ENCODE data around the gene PDE4D. TPM values are rescaled to one million over a fixed set of nuclear protein-coding genes. Genes with fewer than 3 reads are reported as not detected.

Gene PDE4D
- total and polyA plus RNA-seq, 2 donors (not counting 3 experiments of a cell fraction or from before 2014, with no cell fraction given), result 34.5 to 51.2 TPM

GRCh38 chr5:59682542-59682941 lies 211.0 kb downstream of the PDE4D start:
- no TSS peak for BruUV-seq (replicated peaks)
- Histone ChIP-seq H3K4me3 (replicated peaks in 1 of 3; ENCODE audit: insufficient read depth in 1 of 3, low read depth in 1 of 3, low read length in 3 of 3) (no peak overlapping the region), H3K9ac (replicated peaks; ENCODE audit: extremely low read depth, insufficient read depth, low read length) (no peak overlapping the region), H3K79me2 (ENCODE audit: control insufficient read depth, insufficient read depth, low read length) (no peaks in the 10 kb centered on the region), H2AFZ (ENCODE audit: low read depth, low read length) (no peak overlapping the region), H3K36me3 (ENCODE audit: control insufficient read depth in 2 of 2, extremely low read depth in 1 of 2, insufficient read depth in 2 of 2, low read length in 2 of 2) (no peaks in the 10 kb centered on the region), H3K9me3 (replicated peaks; ENCODE audit: control insufficient read depth, insufficient read depth, low read length) (no peaks in the 10 kb centered on the region), H3K27me3 (ENCODE audit: control insufficient read depth in 2 of 2, insufficient read depth in 2 of 2, low read length in 2 of 2) (no peaks in the 10 kb centered on the region), H3K27ac (ENCODE audit: insufficient read depth, low read depth, low read length) (no peak overlapping the region), H3K4me1 (ENCODE audit: control insufficient read depth, extremely low read depth, insufficient read depth, low read length) (no peaks in the 10 kb centered on the region), H3K9me1 (replicated peaks; ENCODE audit: control insufficient read depth, extremely low read depth, insufficient read depth, low read length) (no peaks in the 10 kb centered on the region), H4K20me1 (replicated peaks; ENCODE audit: control insufficient read depth, extremely low read depth, insufficient read depth, low read length) (peaks cover 2% of the 10 kb centered on the region), H3K4me2 (ENCODE audit: insufficient read depth, low read length) (no peak overlapping the region)
- dilution Hi-C loops (cut with MboI; ENCODE audit: extremely low pct_ligation_motif_present, low sequenced_read_pairs) (no loop called here), intact Hi-C loops (cut with micrococcal nuclease) (no loop called here)
- DNase-seq (ENCODE audit: low read depth, low spot score), result no peak
- CTCF ChIA-PET, result interaction anchor here (1.0 to 1.5 kb wide), 3 partner anchors 27 to 177 kb away, joined by 3 to 4 read pairs (median 3); no protein-coding TSS in a partner anchor
- POLR2A ChIA-PET, result no interaction called here
- TF ChIP-seq POLR2AphosphoS5 (IDR thresholded peaks at IDR 0.05; ENCODE audit: insufficient read depth, low read depth, low read length), result no peak
- TF ChIP-seq MAX (IDR thresholded peaks at IDR 0.05; ENCODE audit: insufficient read depth, insufficient read length), result no peak
- no peak for TF ChIP-seq JUN (IDR thresholded peaks at IDR 0.05; ENCODE audit: borderline replicate concordance, insufficient read depth, insufficient read length, low read depth)
- no peak for TF ChIP-seq EZH2 (IDR thresholded peaks at IDR 0.05; ENCODE audit: borderline replicate concordance, low read depth, low read length, severe bottlenecking)
- no peak for TF ChIP-seq POLR2A (IDR thresholded peaks at IDR 0.05; ENCODE audit: low read depth, low read length)
- no peak for TF ChIP-seq GATA2 (IDR thresholded peaks at IDR 0.05; ENCODE audit: insufficient read depth, insufficient read length, low read depth, low read length)
- no peak for TF ChIP-seq FOS (IDR thresholded peaks at IDR 0.05; ENCODE audit: borderline replicate concordance, insufficient read depth, low read length)
- no peak for TF ChIP-seq CTCF (IDR thresholded peaks at IDR 0.05; ENCODE audit: extremely low read depth in 1 of 2, insufficient read depth in 1 of 2, low read depth in 1 of 2, low read length in 2 of 2)
- TF ChIP-seq MYC (IDR thresholded peaks at IDR 0.05; ENCODE audit: low read depth, low read length), result no peak
- no peak for FAIRE-seq

Measured in endothelial cell of umbilical vein (primary cell).